Uterus (tissue), 4 donors: ENCODE data around the gene SNCB. TPM values are rescaled to one million over a fixed set of nuclear protein-coding genes. Genes with fewer than 3 reads are reported as not detected.

Source experiments
- DNase-seq, 2 donors: peaks; one replicate each; pipeline ENCODE4 v3.0.0-alpha.2; 2019 to 2020
- H3K27ac ChIP-seq, 2 donors: fragments of 200-600 bp; sonication (generic); 1 replicate in 1 of 2; 2 replicates in 1 of 2; pipeline ENCODE4 v1.5.1; 2016 to 2018
- H3K27me3 ChIP-seq, 2 donors: fragments of 200-600 bp; sonication (generic); one replicate each; pipeline ENCODE4 v1.5.1; 2018 to 2019; ENCODE audit warnings: control low read depth in 1 of 2
- H3K36me3 ChIP-seq, 2 donors: fragments of 200-600 bp; sonication (generic); one replicate each; pipeline ENCODE4 v1.5.1; 2019; ENCODE audit warnings: control low read depth in 1 of 2
- H3K4me1 ChIP-seq, 2 donors: fragments of 200-600 bp; sonication (generic); one replicate each; pipeline ENCODE4 v1.5.1; 2018 to 2019; ENCODE audit warnings: control low read depth in 1 of 2
- H3K4me3 ChIP-seq, 2 donors: fragments of 200-600 bp; sonication (generic); 1 replicate in 1 of 2; 2 replicates in 1 of 2; pipeline ENCODE4 v1.5.1; 2018 to 2019; ENCODE audit warnings: mild to moderate bottlenecking in 1 of 2
- H3K9me3 ChIP-seq, 2 donors: fragments of 200-600 bp; sonication (generic); one replicate each; pipeline ENCODE4 v1.5.1; 2019; ENCODE audit warnings: control low read depth in 1 of 2
- CTCF ChIP-seq, 4 experiments: fragments of 200-600 bp in 2 of 4; fragments of 450-650 bp in 2 of 4; sonication (generic) in 2 of 4; IDR thresholded peaks; one replicate each; pipeline ENCODE4 v1.5.1; 2016 to 2019; ENCODE audit warnings: antibody characterized with exemption in 4 of 4, mild to moderate bottlenecking in 2 of 4, moderate library complexity in 1 of 4
- POLR2A ChIP-seq, 2 donors: fragments of 450-650 bp; IDR thresholded peaks; one replicate each; pipeline ENCODE4 v1.6.1; 2016; ENCODE audit warnings: antibody characterized with exemption in 2 of 2, mild to moderate bottlenecking in 1 of 2, moderate library complexity in 1 of 2
- intact Hi-C: fragments of 100-400 bp; cut with DNase I; formaldehyde crosslinking; loops from one replicate; pipeline ENCODE4 v1.15.1; 2023; ENCODE audit warnings: low total_unique reads
- total RNA-seq, 4 donors: library from RNA; depleted of rRNA in 3 of 4; stranded (reverse); fragments of >200 nt in 3 of 4; gene quantifications; one replicate each; pipeline versions ENCODE4 v1.1.0 to v1.2.4, GENCODE V29; 2014 to 2023
- donor health status: DM: yes; HTN: yes; CAD: no.

Gene SNCB
- total RNA-seq, 4 donors from 2014 or later: not detected

GRCh38 chr5:176637556-176637955 lies 7.2 kb upstream of the SNCB start:
- H3K27me3 ChIP-seq: no peaks in the 10 kb centered on the region
- no peak for DNase-seq
- intact Hi-C loops: no loop called here
- no peak overlapping the region for H3K4me3 ChIP-seq
- no peaks in the 10 kb centered on the region for H3K9me3 ChIP-seq
- TF ChIP-seq POLR2A (IDR thresholded peaks at IDR 0.05) (no peak), CTCF (IDR thresholded peaks at IDR 0.05) (no peak)
- no peak overlapping the region for H3K27ac ChIP-seq
- H3K4me1 ChIP-seq: no peaks in the 10 kb centered on the region
- no peaks in the 10 kb centered on the region for H3K36me3 ChIP-seq

GRCh38 chr5:176636426-176636825 lies 6.1 kb upstream of the SNCB start:
- Histone ChIP-seq H3K27ac (no peak overlapping the region), H3K27me3 (peaks cover 0 to 10% of the 10 kb centered on the region in 2 donors), H3K36me3 (no peaks in the 10 kb centered on the region), H3K9me3 (no peaks in the 10 kb centered on the region), H3K4me1 (no peaks in the 10 kb centered on the region), H3K4me3 (no peak overlapping the region)
- DNase-seq: no peak
- TF ChIP-seq POLR2A (IDR thresholded peaks at IDR 0.05) (no peak), CTCF (IDR thresholded peaks at IDR 0.05) (no peak)
- intact Hi-C loops: no loop called here

- Histone ChIP-seq H3K9me3 (no peaks in the 10 kb centered on the region), H3K27ac (no peak overlapping the region), H3K4me3 (no peak overlapping the region), H3K36me3 (no peaks in the 10 kb centered on the region), H3K27me3 (peaks cover 14 to 23% of the 10 kb centered on the region in 2 donors), H3K4me1 (peaks cover 0 to 10% of the 10 kb centered on the region in 2 donors)
- intact Hi-C loops: no loop called here
- no peak for DNase-seq
- TF ChIP-seq CTCF (IDR thresholded peaks at IDR 0.05) (no peak), POLR2A (IDR thresholded peaks at IDR 0.05) (no peak)
Measured at GRCh38 chr5:176633598-176633997, 3.3 kb upstream of the SNCB start.

- H3K36me3 ChIP-seq: no peaks in the 10 kb centered on the region
- DNase-seq: no peak
- H3K9me3 ChIP-seq: no peaks in the 10 kb centered on the region
- TF ChIP-seq POLR2A (IDR thresholded peaks at IDR 0.05): no peak
- H3K4me3 ChIP-seq: no peak overlapping the region
- intact Hi-C loops: no loop called here
- peaks cover 0 to 10% of the 10 kb centered on the region in 2 donors for H3K4me1 ChIP-seq
- no peak overlapping the region for H3K27ac ChIP-seq
- H3K27me3 ChIP-seq: peaks cover 16 to 31% of the 10 kb centered on the region in 2 donors
Measured at GRCh38 chr5:176632745-176633144, 2.4 kb upstream of the SNCB start.

- peaks cover 16 to 41% of the 10 kb centered on the region in 2 donors for H3K27me3 ChIP-seq
- no peak overlapping the region for H3K4me3 ChIP-seq
- peaks cover 0 to 10% of the 10 kb centered on the region in 2 donors for H3K4me1 ChIP-seq
- H3K27ac ChIP-seq: no peak overlapping the region
- no peak for DNase-seq
- TF ChIP-seq CTCF (IDR thresholded peaks at IDR 0.05) (no peak), POLR2A (IDR thresholded peaks at IDR 0.05) (no peak)
- H3K36me3 ChIP-seq: no peaks in the 10 kb centered on the region
- intact Hi-C loops: no loop called here
- H3K9me3 ChIP-seq: no peaks in the 10 kb centered on the region
Measured at GRCh38 chr5:176631383-176632200, 1.3 kb upstream of the SNCB start.
